GM12891 (cell line): ENCODE results near the gene PPIE.

Experiments
- PAX5 ChIP-seq: IDR thresholded peaks from 2 replicates; pipeline ENCODE4 v1.6.1; 2011; ENCODE audit warnings: low read length, moderate library complexity, mild to moderate bottlenecking; ENCODE audit not compliant: insufficient read depth, severe bottlenecking
- POLR2A ChIP-seq: IDR thresholded peaks from 2 replicates; pipeline ENCODE4 v1.6.1; 2011; ENCODE audit warnings: low read depth, low read length, control low read depth
- POLR2AphosphoS5 ChIP-seq: IDR thresholded peaks from 2 replicates; pipeline ENCODE4 v1.6.1; 2011; ENCODE audit warnings: low read depth, low read length, control low read depth
- POU2F2 ChIP-seq: IDR thresholded peaks from 2 replicates; pipeline ENCODE4 v1.6.1; 2011; ENCODE audit warnings: low read depth, mild to moderate bottlenecking, control low read depth, low read length, moderate library complexity
- SPI1 ChIP-seq: IDR thresholded peaks from 2 replicates; pipeline ENCODE4 v1.6.1; 2011; ENCODE audit warnings: low read depth, low read length, control low read depth
- TAF1 ChIP-seq: IDR thresholded peaks from 2 replicates; pipeline ENCODE4 v1.6.1; 2011; ENCODE audit warnings: low read depth, low read length, control low read depth

GRCh38 chr1:39692152-39693074, 46.3 kb upstream of the PPIE start:
- no peak for TF ChIP-seq POLR2A
- no peak for TF ChIP-seq POLR2AphosphoS5
- no peak for TF ChIP-seq TAF1
- no peak for TF ChIP-seq SPI1
- TF ChIP-seq PAX5, result no peak
- TF ChIP-seq POU2F2, result no peak
